ENCODE results near the gene OR1N1.

The OR1N1 gene

GRCh38 chr9:122561446-122561845 is 34.4 kb upstream of the OR1N1 start:
- POLR2A ChIA-PET: no interaction called here
- Histone ChIP-seq H3K9me3 (ENCODE audit: control insufficient read depth, insufficient read depth, low read depth, low read length) (no peaks in the 10 kb centered on the region), H3K4me1 (ENCODE audit: control insufficient read depth, insufficient read depth, low read length) (no peaks in the 10 kb centered on the region), H3K27ac (ENCODE audit: extremely low read depth, low read depth, low read length) (no peak overlapping the region), H3K4me3 (ENCODE audit: low read depth, low read length) (no peak overlapping the region), H3K36me3 (ENCODE audit: control insufficient read depth in 2 of 2, insufficient read depth in 1 of 2, low read length in 2 of 2) (no peaks in the 10 kb centered on the region)
- no peak for TF ChIP-seq ZNF777 (tag by site-specific recombination; IDR thresholded peaks at IDR 0.05; ENCODE audit: borderline replicate concordance)
- TF ChIP-seq SCRT1 (tag by site-specific recombination; IDR thresholded peaks at IDR 0.05; ENCODE audit: borderline replicate concordance): no peak
- no peak for TF ChIP-seq ZIC2 (tag by site-specific recombination; IDR thresholded peaks at IDR 0.05)
- TF ChIP-seq ZNF138 (tag by site-specific recombination; IDR thresholded peaks at IDR 0.05; ENCODE audit: borderline replicate concordance): no peak
- TF ChIP-seq ZNF350 (tag by site-specific recombination; IDR thresholded peaks at IDR 0.05): no peak
- no peak for TF ChIP-seq ZNF701 (tag by site-specific recombination; IDR thresholded peaks at IDR 0.05)
- no peak for TF ChIP-seq ZNF488 (tag by site-specific recombination; IDR thresholded peaks at IDR 0.05)
- TF ChIP-seq ZEB2 (tag by site-specific recombination; IDR thresholded peaks at IDR 0.05): no peak
- TF ChIP-seq ZNF394 (tag by site-specific recombination; IDR thresholded peaks at IDR 0.05; ENCODE audit: borderline replicate concordance): no peak
- TF ChIP-seq IKZF3 (tag by site-specific recombination; IDR thresholded peaks at IDR 0.05): no peak
- no peak for TF ChIP-seq ZSCAN4 (tag by site-specific recombination; IDR thresholded peaks at IDR 0.05)
- no peak for TF ChIP-seq ZNF132 (tag by site-specific recombination; IDR thresholded peaks at IDR 0.05; ENCODE audit: borderline replicate concordance)
- no peak for TF ChIP-seq ZNF398 (tag by site-specific recombination; IDR thresholded peaks at IDR 0.05)
- no peak for TF ChIP-seq ZBTB11 (tag by site-specific recombination; conservative IDR thresholded peaks at IDR 0.05; ENCODE audit: low read depth)
- TF ChIP-seq HOXC10 (CRISPR knock-in tag; IDR thresholded peaks at IDR 0.05): no peak
- TF ChIP-seq ZNF223 (tag by site-specific recombination; IDR thresholded peaks at IDR 0.05): no peak
- CTCF ChIA-PET: no interaction called here

- Histone ChIP-seq H3K9me3 (ENCODE audit: control insufficient read depth, insufficient read depth, low read depth, low read length) (no peaks in the 10 kb centered on the region), H3K27ac (ENCODE audit: extremely low read depth, low read depth, low read length) (no peak within 1 kb of the TSS), H3K4me3 (ENCODE audit: low read depth, low read length) (no peak within 1 kb of the TSS), H3K36me3 (ENCODE audit: control insufficient read depth in 2 of 2, insufficient read depth in 1 of 2, low read length in 2 of 2) (no peaks in the 10 kb centered on the region), H3K4me1 (ENCODE audit: control insufficient read depth, insufficient read depth, low read length) (no peaks in the 10 kb centered on the region)
- ChIA-PET POLR2A (no interaction called here), CTCF (interaction anchor here (0.6 kb wide), 1 partner anchor 279 kb away, joined by 4 read pairs; no protein-coding TSS in a partner anchor)
- TF ChIP-seq PRDM1 (tag by site-specific recombination; IDR thresholded peaks at IDR 0.05): no peak
- no peak for TF ChIP-seq ZNF148 (tag by site-specific recombination; IDR thresholded peaks at IDR 0.05; ENCODE audit: borderline replicate concordance)
- no peak for TF ChIP-seq ZNF174 (tag by site-specific recombination; IDR thresholded peaks at IDR 0.05)
- TF ChIP-seq REST (tag by site-specific recombination; IDR thresholded peaks at IDR 0.05): no peak
Measured at GRCh38 chr9:122552812-122553211, 25.7 kb upstream of the OR1N1 start, which contains the start of gene OR1N2. TSS of gene OR1N2 (plus strand) at chr9:122553112. CDS start at chr9:122553212, 100 bp downstream.

Data from HEK293 (cell line).